Measurements from ENCODE around the gene ZNF536. TPM values are rescaled to one million over a fixed set of nuclear protein-coding genes. Genes with fewer than 3 reads are reported as not detected.

The ZNF536 gene
- total and polyA plus RNA-seq, 9 donors, result 0.13 to 0.52 (median 0.28) TPM; not detected in 4

DNA sequence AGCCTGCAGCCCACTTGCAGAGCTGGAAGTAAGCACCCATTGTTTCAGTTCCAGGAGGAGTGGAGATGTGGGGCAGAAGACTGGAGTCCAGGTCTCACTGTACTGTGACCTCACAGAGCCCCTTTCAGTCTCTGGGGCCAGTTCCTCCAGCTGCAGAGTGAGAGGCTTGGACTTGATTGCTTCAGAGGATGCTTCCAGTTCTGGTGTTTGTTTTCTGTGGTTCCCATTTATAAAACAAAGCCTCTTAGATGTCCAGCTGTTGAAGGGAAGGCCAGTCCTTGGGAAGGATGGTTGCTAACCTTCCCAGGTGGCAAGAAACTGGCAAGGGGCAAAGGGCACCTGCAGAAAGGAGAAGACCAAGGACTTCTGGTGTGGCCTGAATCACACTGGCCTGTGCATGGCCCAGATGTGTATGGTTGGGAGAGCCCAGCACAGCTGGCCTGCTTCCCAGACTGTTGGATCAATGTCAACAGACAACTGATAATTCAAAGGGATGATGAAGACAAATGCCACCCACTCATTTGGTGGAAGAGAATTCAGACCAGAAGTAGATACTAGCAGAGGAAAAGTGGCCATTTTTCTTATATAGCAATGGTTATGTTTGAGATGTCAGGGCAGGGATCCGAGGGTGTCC, 218.5 kb downstream of the ZNF536 start:
- no peaks in the 10 kb centered on the region for H3K4me1 ChIP-seq (ENCODE audit: insufficient read depth)
- intact Hi-C loops (cut with DNase I), result no loop called here
- no peak for DNase-seq
- H3K27ac ChIP-seq, result no peak overlapping the region
- no peak overlapping the region for H3K4me3 ChIP-seq
- 38 to 73% (median 62%) methylated on average over 1 of the region's 1 CpG for WGBS, 3 donors
- H3K9me3 ChIP-seq, result no peaks in the 10 kb centered on the region
- TF ChIP-seq, protein P1, sequence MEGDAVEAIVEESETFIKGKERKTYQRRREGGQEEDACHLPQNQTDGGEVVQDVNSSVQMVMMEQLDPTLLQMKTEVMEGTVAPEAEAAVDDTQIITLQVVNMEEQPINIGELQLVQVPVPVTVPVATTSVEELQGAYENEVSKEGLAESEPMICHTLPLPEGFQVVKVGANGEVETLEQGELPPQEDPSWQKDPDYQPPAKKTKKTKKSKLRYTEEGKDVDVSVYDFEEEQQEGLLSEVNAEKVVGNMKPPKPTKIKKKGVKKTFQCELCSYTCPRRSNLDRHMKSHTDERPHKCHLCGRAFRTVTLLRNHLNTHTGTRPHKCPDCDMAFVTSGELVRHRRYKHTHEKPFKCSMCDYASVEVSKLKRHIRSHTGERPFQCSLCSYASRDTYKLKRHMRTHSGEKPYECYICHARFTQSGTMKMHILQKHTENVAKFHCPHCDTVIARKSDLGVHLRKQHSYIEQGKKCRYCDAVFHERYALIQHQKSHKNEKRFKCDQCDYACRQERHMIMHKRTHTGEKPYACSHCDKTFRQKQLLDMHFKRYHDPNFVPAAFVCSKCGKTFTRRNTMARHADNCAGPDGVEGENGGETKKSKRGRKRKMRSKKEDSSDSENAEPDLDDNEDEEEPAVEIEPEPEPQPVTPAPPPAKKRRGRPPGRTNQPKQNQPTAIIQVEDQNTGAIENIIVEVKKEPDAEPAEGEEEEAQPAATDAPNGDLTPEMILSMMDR (IDR thresholded peaks at IDR 0.05), result no peak
- TF ChIP-seq EP300 (IDR thresholded peaks at IDR 0.05) (no peak), POLR2A (IDR thresholded peaks at IDR 0.05) (no peak)
- H3K36me3 ChIP-seq, result no peaks in the 10 kb centered on the region
- no peaks in the 10 kb centered on the region for H3K27me3 ChIP-seq

DNA sequence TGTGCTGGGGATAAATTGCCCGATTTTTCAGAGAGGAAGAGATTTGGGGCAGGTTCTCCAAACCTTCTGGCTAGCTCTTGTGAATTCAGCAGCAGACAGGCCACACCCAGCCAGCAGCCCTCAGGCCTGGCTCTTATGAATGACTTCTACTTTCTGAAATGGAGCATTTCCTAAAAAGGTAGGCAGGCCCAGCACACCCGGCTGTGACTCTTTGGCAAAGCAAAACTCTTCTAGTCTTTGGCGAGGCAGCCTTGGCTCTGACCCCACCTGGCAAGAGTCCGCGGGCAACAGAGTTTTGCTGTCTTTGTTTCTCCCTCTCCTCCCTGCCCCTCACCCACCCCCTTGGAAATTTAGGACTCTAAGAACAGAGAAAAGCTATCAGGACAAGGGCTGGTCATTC, 221.2 kb downstream of the ZNF536 start:
- H3K36me3 ChIP-seq, result no peaks in the 10 kb centered on the region
- no peaks in the 10 kb centered on the region for H3K4me1 ChIP-seq (ENCODE audit: insufficient read depth)
- H3K27ac ChIP-seq, result no peak overlapping the region
- DNase-seq, result no peak
- no peaks in the 10 kb centered on the region for H3K9me3 ChIP-seq
- TF ChIP-seq EP300 (IDR thresholded peaks at IDR 0.05) (no peak), POLR2A (IDR thresholded peaks at IDR 0.05) (no peak)
- TF ChIP-seq, protein P1 (IDR thresholded peaks at IDR 0.05), result no peak
- intact Hi-C loops (cut with DNase I), result no loop called here
- no peak overlapping the region for H3K4me3 ChIP-seq
- H3K27me3 ChIP-seq, result no peaks in the 10 kb centered on the region
- WGBS, 3 donors, result 69 to 89% (median 75%) methylated on average over 5 of the region's 5 CpGs

DNA sequence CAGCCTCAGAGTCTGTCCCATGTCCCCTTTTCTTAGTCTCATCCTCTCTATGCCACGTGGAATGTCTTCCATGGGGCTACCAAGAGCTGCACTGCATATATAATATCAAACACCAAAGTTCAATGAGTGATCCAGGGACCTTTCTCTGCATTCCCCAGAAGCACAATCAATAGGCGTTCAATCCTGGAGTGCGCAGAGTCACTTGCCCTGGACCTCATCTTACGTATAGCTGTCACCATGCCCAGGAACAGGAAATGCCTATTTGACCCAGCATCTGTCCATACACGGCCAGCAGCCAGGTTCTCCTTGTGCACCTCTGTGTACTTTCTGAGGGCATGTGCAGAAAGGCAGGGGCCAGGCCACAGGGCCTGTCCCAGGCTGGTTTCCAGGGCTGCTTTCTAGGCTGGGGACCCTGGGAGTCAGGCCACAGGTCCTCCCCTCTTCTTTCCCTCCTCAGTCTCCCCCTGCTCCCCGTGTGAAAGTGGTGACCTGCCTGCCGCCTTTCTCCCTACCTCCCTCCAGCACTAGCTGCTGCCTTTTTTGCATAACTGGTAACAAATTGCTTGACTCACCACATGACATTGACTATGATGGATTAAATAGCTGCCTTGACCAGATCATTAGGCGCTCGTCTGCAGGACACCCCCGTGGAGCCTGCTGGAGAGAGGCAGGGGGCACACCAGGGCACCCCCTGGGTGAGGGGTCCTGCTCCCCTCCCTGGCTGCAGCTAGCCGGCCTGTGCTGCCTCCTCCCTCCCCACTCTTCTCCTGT, 222.0 kb downstream of the ZNF536 start:
- Histone ChIP-seq H3K4me1 (ENCODE audit: insufficient read depth) (no peaks in the 10 kb centered on the region), H3K4me3 (no peak overlapping the region), H3K36me3 (no peaks in the 10 kb centered on the region), H3K27me3 (no peaks in the 10 kb centered on the region), H3K9me3 (no peaks in the 10 kb centered on the region), H3K27ac (no peak overlapping the region)
- no peak for DNase-seq
- 50 to 55% (median 55%) methylated on average over 11 of the region's 11 CpGs for WGBS, 3 donors
- TF ChIP-seq POLR2A (IDR thresholded peaks at IDR 0.05) (no peak), EP300 (IDR thresholded peaks at IDR 0.05) (no peak)
- TF ChIP-seq, protein P1 (IDR thresholded peaks at IDR 0.05), result no peak
- intact Hi-C loops (cut with DNase I), result no loop called here

DNA sequence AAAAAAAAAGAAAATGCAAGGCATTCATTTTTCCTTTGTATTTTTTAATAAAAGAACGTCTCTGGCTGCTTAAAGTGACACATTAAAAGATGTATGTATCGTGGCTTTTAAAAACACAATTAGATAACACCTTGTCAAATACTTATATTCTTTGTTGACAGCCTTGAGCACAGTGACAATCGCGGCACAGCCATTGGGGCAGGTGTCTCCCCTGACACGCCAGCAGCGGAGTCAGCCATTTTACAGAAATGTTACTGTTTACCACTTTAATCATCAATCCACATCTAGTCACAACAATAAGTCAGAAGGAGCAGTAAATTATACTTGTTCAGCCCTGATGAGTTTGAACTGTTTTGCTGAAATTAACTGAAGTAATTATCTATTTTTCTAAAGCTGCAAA, 224.1 kb downstream of the ZNF536 start:
- no peak overlapping the region for H3K27ac ChIP-seq
- no peak for DNase-seq
- no peak overlapping the region for H3K4me3 ChIP-seq
- no peaks in the 10 kb centered on the region for H3K4me1 ChIP-seq (ENCODE audit: insufficient read depth)
- TF ChIP-seq, protein P1 (IDR thresholded peaks at IDR 0.05), result no peak
- TF ChIP-seq POLR2A (IDR thresholded peaks at IDR 0.05) (no peak), EP300 (IDR thresholded peaks at IDR 0.05) (no peak)
- no peaks in the 10 kb centered on the region for H3K36me3 ChIP-seq
- intact Hi-C loops (cut with DNase I), result no loop called here
- WGBS, 3 donors, result 57 to 65% (median 61%) methylated on average over 6 of the region's 6 CpGs
- H3K9me3 ChIP-seq, result no peaks in the 10 kb centered on the region
- no peaks in the 10 kb centered on the region for H3K27me3 ChIP-seq

All from ovary (tissue), 9 donors.